Keratinocyte (primary cell): Measurements from ENCODE around the gene ERC1. TPM values are rescaled to one million over a fixed set of nuclear protein-coding genes. Genes with fewer than 3 reads are reported as not detected.

Experiments used
- DNase-seq: peaks from one replicate; pipeline ENCODE4 v3.0.0-alpha.2; 2011; ENCODE audit warnings: low read depth, missing footprints, low spot score
- FAIRE-seq: peaks from 2 replicates; lab custom pipeline; 2011; peaks lifted over from hg19 to GRCh38; lab: Jason Lieb, UNC
- H2AFZ ChIP-seq: 2 replicates; pipeline ENCODE4 v1.6.0; 2012; ENCODE audit warnings: low read length, control low read depth, inconsistent platforms; ENCODE audit not compliant: control insufficient read depth
- H3K27ac ChIP-seq: 2 replicates; pipeline ENCODE4 v1.5.1; 2011; ENCODE audit warnings: low read length; ENCODE audit not compliant: control insufficient read depth, insufficient read depth
- H3K27me3 ChIP-seq: 3 replicates; pipeline ENCODE4 v1.6.0; 2011; ENCODE audit warnings: low read length; ENCODE audit not compliant: control insufficient read depth, insufficient read depth; ENCODE audit errors: extremely low read depth
- H3K36me3 ChIP-seq, 2 experiments: 2 replicates in 1 of 2; 3 replicates in 1 of 2; pipeline ENCODE4 v1.5.1; 2011; ENCODE audit warnings: low read length in 2 of 2, mild to moderate bottlenecking in 1 of 2; ENCODE audit not compliant: control insufficient read depth in 2 of 2, insufficient read depth in 2 of 2; ENCODE audit errors: extremely low read depth in 1 of 2
- H3K4me1 ChIP-seq: 3 replicates; pipeline ENCODE4 v1.5.1; 2011; ENCODE audit warnings: low read length; ENCODE audit not compliant: control insufficient read depth, insufficient read depth; ENCODE audit errors: extremely low read depth
- H3K4me2 ChIP-seq: 3 replicates; pipeline ENCODE4 v1.6.0; 2011; ENCODE audit warnings: low read depth, low read length; ENCODE audit not compliant: control insufficient read depth, insufficient read depth; ENCODE audit errors: extremely low read depth
- H3K4me3 ChIP-seq, 3 experiments: fragments of 200-600 bp in 1 of 3; sonication (generic) in 1 of 3; 2 replicates in 2 of 3; 3 replicates in 1 of 3; pipeline ENCODE4 v1.5.1; 2011 to 2016; ENCODE audit warnings: low read length in 3 of 3, mild to moderate bottlenecking in 3 of 3, control low read depth in 2 of 3, inconsistent platforms in 1 of 3, low read depth in 1 of 3, mixed read lengths in 1 of 3, mixed run types in 1 of 3, moderate library complexity in 1 of 3; ENCODE audit not compliant: control insufficient read depth in 2 of 3, insufficient read depth in 2 of 3; ENCODE audit errors: extremely low read depth in 1 of 3
- H3K79me2 ChIP-seq: 2 replicates; pipeline ENCODE4 v1.6.0; 2012; ENCODE audit warnings: low read length; ENCODE audit not compliant: control insufficient read depth, insufficient read depth
- H3K9ac ChIP-seq: 3 replicates; pipeline ENCODE4 v1.6.0; 2011; ENCODE audit warnings: low read length; ENCODE audit not compliant: control insufficient read depth, insufficient read depth; ENCODE audit errors: extremely low read depth
- H3K9me1 ChIP-seq: 3 replicates; pipeline ENCODE4 v1.6.0; 2011; ENCODE audit warnings: low read length; ENCODE audit not compliant: control insufficient read depth, insufficient read depth; ENCODE audit errors: extremely low read depth
- H3K9me3 ChIP-seq: 2 replicates; pipeline ENCODE4 v1.5.1; 2012; ENCODE audit warnings: low read depth, low read length; ENCODE audit not compliant: control insufficient read depth
- H4K20me1 ChIP-seq: 3 replicates; pipeline ENCODE4 v1.6.0; 2011; ENCODE audit warnings: low read length; ENCODE audit not compliant: control insufficient read depth, insufficient read depth; ENCODE audit errors: extremely low read depth
- EZH2 ChIP-seq: IDR thresholded peaks from one replicate; pipeline ENCODE4 v1.6.1; 2012; ENCODE audit warnings: inconsistent platforms, mild to moderate bottlenecking, low read length, moderate library complexity
- dilution Hi-C: fragments of 300-500 bp; cut with MboI; formaldehyde crosslinking; loops from one replicate; pipeline ENCODE4 v1.7.0; 2020; ENCODE audit warnings: low sequenced_read_pairs; ENCODE audit not compliant: extremely low pct_ligation_motif_present
- polyA plus RNA-seq, 5 experiments: library from polyadenylated mRNA; depleted of rRNA in 3 of 5; stranded (reverse) in 3 of 5; stranded (forward) in 1 of 5; unstranded in 1 of 5; fragments of >200 nt; gene quantifications; 1 replicate in 1 of 5; 2 replicates in 3 of 5; 3 replicates in 1 of 5; pipeline versions ENCODE4 v1.2.1 to v1.2.3, GENCODE V29; 2011 to 2012; ENCODE audit warnings: missing spikeins in 2 of 5, low read depth in 1 of 5, low replicate concordance in 1 of 5
- TF ChIP-seq, protein P1 (sequence below), 3 experiments: IDR thresholded peaks in 1 of 3; conservative IDR thresholded peaks in 1 of 3; optimal IDR thresholded peaks in 1 of 3; 2 replicates in 2 of 3; 3 replicates in 1 of 3; pipeline versions ENCODE3 to v1.5.1; 2011; ENCODE audit warnings: low read length in 3 of 3, mild to moderate bottlenecking in 3 of 3, moderate library complexity in 2 of 3, control low read depth in 1 of 3, inconsistent platforms in 1 of 3; ENCODE audit not compliant: insufficient read depth in 2 of 3; ENCODE audit errors: extremely low read depth in 1 of 3

ERC1 gene
- polyA plus RNA-seq, 1 donor (not counting 4 experiments of a cell fraction or from before 2014, with no cell fraction given): 16.1 TPM

DNA sequence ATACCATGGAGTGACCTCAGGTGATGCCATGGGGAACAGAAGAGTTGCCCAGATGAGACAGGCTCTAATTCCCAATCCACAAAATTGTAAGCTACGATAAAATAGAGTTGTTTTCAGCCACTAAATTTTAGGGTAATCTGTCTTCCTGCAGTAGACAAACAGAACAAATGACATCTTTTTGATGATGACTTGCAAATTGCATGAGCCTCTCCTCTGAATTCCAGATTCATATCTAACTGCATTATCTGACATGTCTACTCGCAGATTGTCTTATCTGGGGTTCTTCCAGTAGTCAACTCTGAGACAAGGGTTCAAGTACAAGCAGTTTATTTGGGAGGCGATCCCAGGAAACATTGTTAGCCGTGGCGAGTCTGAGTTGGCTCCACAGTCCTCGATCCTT is 14.4 kb upstream of the ERC1 start:
- DNase-seq (no peak), FAIRE-seq (no peak)
- no peak overlapping the region for H3K4me2 ChIP-seq
- TF ChIP-seq EZH2: no peak
- TF ChIP-seq, protein P1, sequence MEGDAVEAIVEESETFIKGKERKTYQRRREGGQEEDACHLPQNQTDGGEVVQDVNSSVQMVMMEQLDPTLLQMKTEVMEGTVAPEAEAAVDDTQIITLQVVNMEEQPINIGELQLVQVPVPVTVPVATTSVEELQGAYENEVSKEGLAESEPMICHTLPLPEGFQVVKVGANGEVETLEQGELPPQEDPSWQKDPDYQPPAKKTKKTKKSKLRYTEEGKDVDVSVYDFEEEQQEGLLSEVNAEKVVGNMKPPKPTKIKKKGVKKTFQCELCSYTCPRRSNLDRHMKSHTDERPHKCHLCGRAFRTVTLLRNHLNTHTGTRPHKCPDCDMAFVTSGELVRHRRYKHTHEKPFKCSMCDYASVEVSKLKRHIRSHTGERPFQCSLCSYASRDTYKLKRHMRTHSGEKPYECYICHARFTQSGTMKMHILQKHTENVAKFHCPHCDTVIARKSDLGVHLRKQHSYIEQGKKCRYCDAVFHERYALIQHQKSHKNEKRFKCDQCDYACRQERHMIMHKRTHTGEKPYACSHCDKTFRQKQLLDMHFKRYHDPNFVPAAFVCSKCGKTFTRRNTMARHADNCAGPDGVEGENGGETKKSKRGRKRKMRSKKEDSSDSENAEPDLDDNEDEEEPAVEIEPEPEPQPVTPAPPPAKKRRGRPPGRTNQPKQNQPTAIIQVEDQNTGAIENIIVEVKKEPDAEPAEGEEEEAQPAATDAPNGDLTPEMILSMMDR (optimal IDR thresholded peaks at IDR 0.05 in 1 of 3, IDR thresholded peaks at IDR 0.05 in 1 of 3, conservative IDR thresholded peaks at IDR 0.05 in 1 of 3; ENCODE audit: extremely low read depth in 1 of 3, insufficient read depth in 2 of 3, low read length in 3 of 3): no peak
- H3K79me2 ChIP-seq: no peaks in the 10 kb centered on the region
- H3K9ac ChIP-seq: no peak overlapping the region
- no peak overlapping the region for H3K27ac ChIP-seq
- peaks cover 4% of the 10 kb centered on the region for H3K4me1 ChIP-seq
- dilution Hi-C loops: no loop called here
- H3K36me3 ChIP-seq: no peaks in the 10 kb centered on the region
- H3K9me3 ChIP-seq: no peaks in the 10 kb centered on the region
- H3K4me3 ChIP-seq: no peak overlapping the region
- H3K27me3 ChIP-seq: no peaks in the 10 kb centered on the region
- no peaks in the 10 kb centered on the region for H3K9me1 ChIP-seq
- no peak overlapping the region for H2AFZ ChIP-seq
- no peaks in the 10 kb centered on the region for H4K20me1 ChIP-seq

DNA sequence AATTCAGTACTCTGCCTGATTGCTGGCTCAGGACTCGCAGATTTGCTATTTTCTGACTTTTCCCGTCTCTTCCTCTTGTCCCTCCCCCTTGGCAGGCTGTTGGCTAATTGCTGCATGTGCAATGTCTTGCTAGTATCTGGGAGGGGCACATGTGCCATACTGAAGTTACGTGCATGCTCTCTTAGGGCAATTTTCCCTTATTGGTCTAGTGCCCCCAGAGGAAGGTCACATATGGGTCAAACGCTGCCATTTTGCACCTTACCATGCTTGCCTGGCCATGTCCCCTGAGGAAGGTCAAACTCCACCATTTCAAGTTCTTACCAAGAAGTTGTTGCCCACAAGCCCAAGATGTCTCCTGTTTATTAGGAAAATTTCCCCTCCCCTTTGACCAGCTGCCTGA is 13.9 kb upstream of the ERC1 start:
- H3K27ac ChIP-seq: no peak overlapping the region
- TF ChIP-seq, protein P1 (optimal IDR thresholded peaks at IDR 0.05 in 1 of 3, IDR thresholded peaks at IDR 0.05 in 1 of 3, conservative IDR thresholded peaks at IDR 0.05 in 1 of 3; ENCODE audit: extremely low read depth in 1 of 3, insufficient read depth in 2 of 3, low read length in 3 of 3): no peak
- TF ChIP-seq EZH2: no peak
- no peaks in the 10 kb centered on the region for H4K20me1 ChIP-seq
- H3K36me3 ChIP-seq: no peaks in the 10 kb centered on the region
- no peak overlapping the region for H3K9ac ChIP-seq
- no peaks in the 10 kb centered on the region for H3K27me3 ChIP-seq
- dilution Hi-C loops: no loop called here
- FAIRE-seq: no peak
- H3K4me3 ChIP-seq: no peak overlapping the region
- H3K4me2 ChIP-seq: no peak overlapping the region
- no peak overlapping the region for H2AFZ ChIP-seq
- H3K79me2 ChIP-seq: no peaks in the 10 kb centered on the region
- peaks cover 4% of the 10 kb centered on the region for H3K4me1 ChIP-seq
- DNase-seq: no peak
- no peaks in the 10 kb centered on the region for H3K9me1 ChIP-seq
- no peaks in the 10 kb centered on the region for H3K9me3 ChIP-seq
